GM19238 (cell line): Measurements from ENCODE around the gene UBXN11.

ENCODE experiments used
- DNase-seq: peaks from one replicate; pipeline ENCODE4 v3.0.0; 2011; ENCODE audit warnings: low spot score; ENCODE audit not compliant: insufficient read length

The UBXN11 gene

GRCh38 chr1:26306290-26307229 lies at the start of gene UBXN11:
UBXN11 (minus strand) TSS chr1:26306636; CDS start chr1:26302883, 3,753 bp downstream.
- DNase-seq: peak; percentile 99

GRCh38 chr1:26356106-26356505 lies 49.7 kb upstream of the UBXN11 start:
- DNase-seq: no peak

GRCh38 chr1:26354972-26355371 lies 48.5 kb upstream of the UBXN11 start:
- no peak for DNase-seq

- no peak for DNase-seq
Observed at GRCh38 chr1:26353976-26354820, 47.8 kb upstream of the UBXN11 start, which contains the start of gene CRYBG2. CRYBG2 (minus strand) TSS chr1:26354130; CDS start chr1:26346657, 7,473 bp downstream.

- DNase-seq: no peak
Observed at GRCh38 chr1:26353210-26353859, 46.9 kb upstream of the UBXN11 start.

GRCh38 chr1:26352338-26352679 lies 45.9 kb upstream of the UBXN11 start:
- no peak for DNase-seq

GRCh38 chr1:26351590-26352337 lies 45.3 kb upstream of the UBXN11 start:
- no peak for DNase-seq

- DNase-seq: no peak
Observed at GRCh38 chr1:26350701-26351589, 44.5 kb upstream of the UBXN11 start.

- DNase-seq: no peak
Observed at GRCh38 chr1:26350343-26350700, 43.9 kb upstream of the UBXN11 start.

GRCh38 chr1:26349877-26350244 lies 43.4 kb upstream of the UBXN11 start:
- no peak for DNase-seq

- DNase-seq: no peak
Observed at GRCh38 chr1:26349188-26349876, 42.9 kb upstream of the UBXN11 start.

GRCh38 chr1:26346274-26347033 lies 40.0 kb upstream of the UBXN11 start:
- no peak for DNase-seq

- no peak for DNase-seq
Observed at GRCh38 chr1:26345718-26346117, 39.3 kb upstream of the UBXN11 start.

GRCh38 chr1:26344147-26344920 lies 37.9 kb upstream of the UBXN11 start:
- DNase-seq: no peak

- no peak for DNase-seq
Observed at GRCh38 chr1:26340047-26340481, 33.6 kb upstream of the UBXN11 start.

GRCh38 chr1:26338670-26339069 lies 32.2 kb upstream of the UBXN11 start:
- DNase-seq: no peak

- DNase-seq: no peak
Observed at GRCh38 chr1:26337625-26338024, 31.2 kb upstream of the UBXN11 start.

GRCh38 chr1:26337206-26337535 lies 30.7 kb upstream of the UBXN11 start:
- DNase-seq: no peak
